Cardiac septum (tissue), 1 donor: ENCODE measurements around the gene GGCX. TPM values are rescaled to one million over a fixed set of nuclear protein-coding genes. Genes with fewer than 3 reads are reported as not detected.
A peak's percentile ranks its signal among the peaks of the same experiment; 100 is the strongest.

ENCODE experiments used
- DNase-seq: peaks from one replicate; pipeline ENCODE4 v3.0.0-alpha.2; 2020; ENCODE audit warnings: low spot score
- intact Hi-C: fragments of 100-400 bp; cut with DNase I; formaldehyde crosslinking; loops from one replicate; pipeline ENCODE4 v1.14.0; 2022
- total RNA-seq: library from RNA; stranded (reverse); fragmentation: NEBNext Ultra II Directional; extraction: Animal tissue kit (Norgen Biotek cat#: 25700); gene quantifications from one replicate; pipeline ENCODE4 v1.2.1, GENCODE V29; 2021
- donor health status: DM: no; HTN: no; CAD: no.

Gene GGCX
- total RNA-seq, 1 donor from 2014 or later = 23.3 TPM

DNA sequence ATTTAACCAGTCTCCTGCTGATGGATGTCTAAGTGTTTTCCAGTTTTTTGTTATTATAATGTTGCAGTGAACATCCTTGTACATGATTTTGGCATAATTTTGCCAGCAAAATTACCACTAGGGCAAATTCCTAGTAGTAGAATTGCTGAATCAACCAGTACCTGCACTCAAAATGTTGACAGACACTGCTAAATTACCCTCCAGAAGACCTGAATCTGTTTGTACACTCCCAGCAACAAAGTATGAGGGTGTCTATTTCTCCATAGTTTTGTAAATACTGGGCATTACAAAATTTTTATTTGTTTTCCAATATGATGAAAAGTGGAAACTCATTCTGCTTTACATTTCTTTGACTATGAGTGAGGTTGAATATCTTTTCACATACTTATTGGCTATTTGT is 33.5 kb downstream of the GGCX start:
- intact Hi-C loops = no loop called here
- DNase-seq = no peak

DNA sequence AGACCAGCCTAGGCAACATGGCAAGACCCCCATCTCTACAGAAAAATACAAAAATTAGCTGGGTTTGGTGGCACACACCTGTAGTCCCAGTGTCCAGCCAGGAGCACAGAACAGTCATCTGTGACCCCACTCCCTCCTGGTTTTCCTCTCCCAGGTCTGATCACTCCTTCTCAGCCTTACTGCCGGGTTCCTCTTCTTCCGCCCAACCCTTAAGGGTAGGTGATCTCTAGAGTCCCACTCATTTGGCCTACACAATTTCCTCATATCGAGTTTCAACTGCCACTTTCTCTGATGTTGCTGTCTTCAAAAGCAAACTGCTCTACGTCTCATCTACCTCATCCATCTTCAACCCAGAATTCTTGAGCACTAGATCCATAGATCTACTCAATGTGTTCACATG is 35.7 kb downstream of the GGCX start:
- intact Hi-C loops = no loop called here

DNA sequence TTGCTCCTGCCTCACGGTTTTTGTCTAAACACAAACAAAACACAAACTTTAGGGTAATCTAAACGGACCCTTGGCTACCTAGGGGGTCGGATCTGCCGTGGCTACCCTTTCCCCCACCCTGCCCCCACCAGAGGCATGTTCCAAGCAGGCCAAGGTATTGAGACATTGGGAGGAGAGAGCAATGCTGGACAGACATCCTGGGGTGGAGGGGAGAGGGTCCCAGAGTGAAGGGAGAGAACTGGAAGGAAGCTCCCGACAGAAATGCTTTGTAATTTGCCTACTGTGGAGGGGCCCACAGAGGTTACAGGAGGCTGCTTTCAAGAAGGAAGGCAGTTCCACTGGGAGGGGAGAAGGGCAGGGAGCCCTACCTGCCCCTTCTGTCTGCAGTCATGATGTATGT is 36.3 kb downstream of the GGCX start:
- intact Hi-C loops = no loop called here
- no peak for DNase-seq

More for the DNA sequence above, 35.7 kb downstream of the GGCX start:
- no peak for DNase-seq

DNA sequence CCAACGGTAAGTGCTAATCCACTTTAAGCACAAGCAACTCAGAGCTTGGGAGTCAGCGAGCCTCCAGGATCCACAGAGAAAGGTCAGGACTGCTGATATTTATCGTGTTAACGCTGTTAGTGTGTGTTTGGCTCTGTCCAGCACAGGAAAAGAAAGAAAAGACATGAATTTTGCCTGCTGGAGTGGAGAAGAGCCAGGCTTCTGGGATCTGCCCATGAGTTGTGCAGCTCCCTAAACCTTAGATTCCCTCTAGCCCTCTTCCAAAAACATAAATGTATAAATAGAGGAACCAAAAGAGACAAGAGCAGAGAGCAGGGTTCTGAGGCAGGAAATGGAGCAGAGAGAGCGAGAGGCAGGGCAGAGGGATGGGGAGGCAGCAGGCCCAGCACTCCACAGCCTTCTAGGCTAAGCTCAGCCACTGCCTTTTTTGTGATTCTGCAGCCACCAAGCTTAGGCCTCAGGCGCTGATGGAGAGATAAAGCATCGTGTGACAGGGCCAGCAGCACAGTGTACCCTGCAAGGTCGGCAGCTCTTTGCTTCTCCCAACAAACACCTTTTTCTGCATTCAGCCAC is 36.9 kb downstream of the GGCX start:
- DNase-seq = no peak
- intact Hi-C loops = no loop called here

DNA sequence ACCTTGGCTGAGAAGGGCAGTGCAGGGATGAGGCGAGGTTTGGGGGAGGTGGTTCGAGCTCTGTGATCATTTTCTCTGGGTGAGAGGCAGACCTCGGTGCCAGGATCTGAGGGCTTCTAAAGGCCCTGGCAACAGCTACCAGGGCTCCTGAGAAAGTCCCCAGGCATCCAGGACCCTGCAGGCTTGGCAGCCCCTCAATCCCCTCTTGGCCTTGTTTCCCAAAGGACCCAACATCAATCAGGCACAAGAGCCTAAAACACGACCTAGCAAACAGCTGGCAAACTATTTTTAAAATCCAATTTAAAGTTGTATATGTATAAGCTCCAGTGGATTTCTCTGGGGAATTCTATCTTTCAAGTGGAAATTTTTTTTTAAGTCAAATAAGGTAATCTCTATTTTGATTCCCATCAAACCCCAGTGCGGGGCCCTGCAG is 37.4 kb downstream of the GGCX start:
- intact Hi-C loops = no loop called here

DNA sequence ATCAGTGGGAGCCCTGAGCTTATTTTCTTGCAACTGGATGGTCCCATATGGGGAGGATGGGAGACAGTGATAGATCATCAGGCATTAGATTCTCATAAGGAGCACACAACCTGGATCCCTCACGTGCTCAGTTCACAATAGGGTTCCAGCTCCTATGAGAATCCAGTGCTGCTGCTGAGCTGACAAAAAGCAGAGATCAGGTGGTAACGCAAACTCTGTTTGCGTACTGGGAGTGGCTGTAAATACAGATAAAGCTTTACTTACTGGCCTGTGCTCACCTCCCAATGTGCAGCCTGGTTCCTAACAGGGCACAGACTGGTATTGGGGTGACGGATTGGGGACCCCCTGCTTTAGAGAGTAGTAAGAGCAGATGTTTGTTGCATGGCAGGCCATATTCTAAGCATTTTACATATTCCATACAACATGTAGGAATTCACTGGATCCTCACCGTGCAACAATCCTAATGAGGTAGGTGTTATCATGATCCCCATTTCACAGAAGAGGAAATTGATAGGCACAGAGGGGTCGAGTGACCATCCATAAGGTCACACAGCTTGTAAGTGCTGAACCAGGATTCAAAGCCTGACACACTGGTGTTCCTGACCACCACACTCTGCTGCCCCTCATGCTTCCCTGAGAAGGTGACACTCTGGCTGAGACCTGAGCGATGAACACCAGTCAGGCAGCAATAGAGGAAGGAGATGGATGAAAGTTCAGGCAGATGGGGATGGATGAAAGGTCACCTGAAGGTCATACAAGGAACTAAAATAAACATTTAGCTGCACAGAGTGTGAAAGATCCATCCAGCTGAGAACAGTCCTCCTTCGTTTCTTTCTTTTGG is 38.0 kb downstream of the GGCX start:
- intact Hi-C loops = no loop called here
- DNase-seq = peak; percentile 50

More for the DNA sequence above, 37.4 kb downstream of the GGCX start:
- no peak for DNase-seq

DNA sequence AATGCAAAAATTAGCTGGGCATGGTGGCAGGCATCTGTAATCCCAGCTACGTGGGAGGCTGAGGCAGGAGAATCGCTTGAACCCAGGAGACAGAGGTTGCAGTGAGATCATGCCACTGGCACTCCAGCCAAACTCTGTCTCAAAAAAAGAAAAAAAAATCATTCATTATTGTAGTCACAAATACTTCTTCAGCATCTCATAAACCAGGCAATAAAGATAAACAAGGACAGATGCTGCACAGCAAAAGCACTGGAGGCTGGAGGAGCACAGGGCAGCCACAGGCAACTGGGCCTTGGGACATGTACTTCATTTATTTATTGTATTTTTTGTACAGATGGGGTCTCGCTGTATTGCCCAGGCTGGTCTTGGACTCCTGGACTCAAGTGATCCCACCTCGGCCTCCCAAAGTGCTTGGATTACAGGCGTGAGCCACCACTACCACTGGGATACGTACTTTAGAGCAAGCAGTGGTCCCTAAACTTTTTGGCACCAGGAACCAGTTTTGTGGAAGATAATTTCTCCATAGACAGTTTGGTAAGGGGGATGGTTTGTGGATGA is 39.1 kb downstream of the GGCX start:
- DNase-seq = no peak
- intact Hi-C loops = no loop called here

DNA sequence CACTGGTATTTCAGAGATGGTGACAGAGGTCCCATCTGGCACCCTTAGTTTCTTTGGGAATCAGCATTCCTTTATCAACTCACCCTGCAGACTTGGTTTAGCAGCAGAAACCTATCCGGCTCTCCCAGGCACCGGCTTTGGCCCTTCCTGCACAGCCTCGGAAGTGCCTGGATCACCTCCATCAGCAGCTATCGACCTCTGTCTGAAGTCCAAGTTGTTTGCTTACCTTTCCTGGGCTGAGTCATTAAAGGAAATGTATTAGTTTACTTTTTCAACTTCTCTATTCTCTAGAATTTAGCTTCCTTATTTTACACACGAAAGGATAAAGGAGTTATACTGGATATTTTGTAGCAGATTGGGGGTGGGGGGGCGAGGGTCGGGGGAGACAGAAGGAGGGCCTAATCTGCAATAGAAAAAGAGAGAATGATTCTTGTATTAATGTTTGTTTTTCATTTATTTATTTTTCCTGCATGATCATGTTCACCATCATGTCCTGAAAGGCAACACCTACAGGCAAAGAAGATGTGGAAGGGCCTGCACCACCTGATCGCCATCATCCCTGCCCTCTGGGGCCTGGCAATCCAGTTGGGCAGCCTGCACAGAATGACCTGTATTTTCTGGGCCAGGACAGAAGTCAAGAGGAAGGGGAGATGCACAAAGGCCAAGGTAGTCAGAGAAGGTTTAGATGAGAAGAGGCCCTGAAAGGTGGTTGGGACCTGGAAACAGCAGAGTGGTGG is 44.5 kb downstream of the GGCX start:
- intact Hi-C loops = no loop called here
- peak; percentile 67 for DNase-seq

DNA sequence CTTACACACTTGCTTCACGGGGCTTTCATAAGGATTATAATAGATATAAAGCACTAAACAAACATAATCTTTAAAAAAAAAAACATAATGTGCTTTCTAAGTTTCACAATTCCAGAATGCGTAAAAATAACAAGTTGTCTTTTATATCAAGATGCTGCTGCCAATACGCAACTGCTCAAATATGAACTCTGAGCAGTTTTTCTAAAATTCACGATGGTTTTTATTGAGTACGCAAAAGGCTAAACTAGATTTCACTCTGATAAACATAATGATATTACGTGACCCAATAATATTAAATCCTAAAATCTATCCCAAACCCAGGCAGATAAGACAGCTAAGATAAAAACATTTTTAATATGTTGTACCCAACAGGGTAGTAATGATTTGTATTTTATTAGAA is 47.0 kb downstream of the GGCX start:
- DNase-seq = no peak
- intact Hi-C loops = no loop called here

DNA sequence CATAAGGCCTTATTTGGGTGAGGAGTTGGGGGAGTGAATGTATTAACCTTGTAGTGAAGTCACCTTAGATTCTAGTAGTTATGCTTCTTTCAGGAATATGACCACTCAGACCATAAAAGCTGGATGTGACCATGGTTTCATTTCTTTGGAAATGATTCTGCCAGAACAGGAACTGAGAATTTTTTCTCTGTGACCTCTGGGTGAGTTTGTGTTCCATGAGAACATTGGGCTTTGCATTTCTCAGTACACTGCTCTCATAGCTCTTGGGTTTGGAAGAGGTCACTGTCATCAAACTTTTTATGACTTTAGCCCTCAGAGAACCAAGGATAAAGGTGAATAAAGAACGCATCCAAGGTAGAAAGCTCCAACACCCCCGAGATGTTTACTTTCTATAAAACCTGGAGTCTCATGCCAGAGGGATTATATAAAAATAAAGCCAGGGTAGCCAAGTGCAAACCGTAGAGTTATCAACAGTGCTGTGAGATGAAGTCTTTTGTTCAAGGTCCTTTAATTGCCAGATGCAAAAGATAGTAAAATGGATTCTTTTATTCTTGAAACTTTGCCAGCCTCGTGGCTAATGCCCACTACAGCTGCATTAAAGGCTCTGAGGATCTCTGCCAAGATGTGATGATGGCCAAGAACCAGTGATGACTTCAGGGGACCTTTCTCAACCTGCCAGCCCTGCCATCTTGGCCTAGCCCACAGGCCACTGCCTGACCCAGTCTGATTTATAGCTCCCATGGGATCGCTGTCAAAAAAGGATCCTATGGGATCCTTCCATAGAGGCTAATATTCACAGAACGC is 50.1 kb downstream of the GGCX start:
- intact Hi-C loops = no loop called here

DNA sequence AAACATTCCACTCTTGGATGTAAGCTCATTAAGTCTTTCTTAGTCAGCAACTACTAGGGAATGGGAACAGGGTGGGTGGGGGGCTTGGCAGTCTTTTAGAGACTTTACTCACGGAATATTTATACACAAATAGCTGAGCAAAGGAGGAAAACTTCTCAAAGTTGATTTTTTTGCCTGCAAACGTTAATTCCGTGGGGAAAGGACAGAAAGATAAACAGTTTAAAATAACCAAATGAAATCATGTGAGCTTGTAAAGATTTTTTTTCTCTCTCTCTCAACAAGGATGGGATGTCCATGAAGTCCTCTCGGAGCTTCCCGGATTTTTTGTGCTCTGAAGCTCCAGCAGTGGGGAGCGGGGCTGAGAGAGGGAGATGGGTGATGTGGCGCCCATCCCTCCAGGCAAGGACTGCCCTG is 54.5 kb downstream of the GGCX start:
- intact Hi-C loops = loop anchor here (2.0 kb wide), 1 partner anchor 30 kb away; no protein-coding TSS in a partner anchor

More for the DNA sequence above, 50.1 kb downstream of the GGCX start:
- DNase-seq = peak; percentile 38

DNA sequence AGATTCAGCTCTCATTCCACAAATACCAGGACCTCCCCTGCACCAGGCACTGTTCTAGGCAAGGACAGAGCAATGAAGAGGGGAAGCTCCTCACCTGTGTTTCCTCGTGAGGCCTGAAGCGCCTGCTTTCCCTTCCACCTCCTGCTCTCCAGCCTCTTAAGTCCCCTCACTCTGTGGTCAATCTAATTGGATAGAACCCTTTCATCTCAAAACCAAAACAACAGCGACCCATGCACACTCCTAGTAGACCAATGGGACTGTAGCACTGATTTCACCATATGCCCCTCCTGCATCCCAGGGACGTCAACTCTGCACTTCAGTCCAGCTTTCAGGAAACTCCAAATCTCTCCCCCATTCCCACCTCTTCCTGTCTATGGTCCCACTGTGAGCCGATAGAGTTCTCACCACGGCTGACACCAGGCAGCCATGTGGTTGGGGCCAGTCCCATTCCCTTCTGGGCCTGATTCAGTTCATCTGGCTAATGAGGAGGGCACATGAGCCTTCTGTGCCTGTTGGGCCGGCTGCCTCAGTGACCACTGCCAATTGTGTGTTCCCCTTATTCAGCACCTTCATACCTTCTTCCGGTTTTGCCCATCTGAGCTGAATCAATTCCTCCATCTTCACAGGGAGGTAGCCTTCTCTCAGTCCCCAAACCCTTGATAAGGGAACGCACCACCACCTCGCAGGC is 55.6 kb downstream of the GGCX start:
- peak; percentile 56 for DNase-seq
- intact Hi-C loops = loop anchor here (2.0 kb wide), 1 partner anchor 31 kb away; no protein-coding TSS in a partner anchor

More for the DNA sequence above, 54.5 kb downstream of the GGCX start:
- DNase-seq = peak; percentile 47

DNA sequence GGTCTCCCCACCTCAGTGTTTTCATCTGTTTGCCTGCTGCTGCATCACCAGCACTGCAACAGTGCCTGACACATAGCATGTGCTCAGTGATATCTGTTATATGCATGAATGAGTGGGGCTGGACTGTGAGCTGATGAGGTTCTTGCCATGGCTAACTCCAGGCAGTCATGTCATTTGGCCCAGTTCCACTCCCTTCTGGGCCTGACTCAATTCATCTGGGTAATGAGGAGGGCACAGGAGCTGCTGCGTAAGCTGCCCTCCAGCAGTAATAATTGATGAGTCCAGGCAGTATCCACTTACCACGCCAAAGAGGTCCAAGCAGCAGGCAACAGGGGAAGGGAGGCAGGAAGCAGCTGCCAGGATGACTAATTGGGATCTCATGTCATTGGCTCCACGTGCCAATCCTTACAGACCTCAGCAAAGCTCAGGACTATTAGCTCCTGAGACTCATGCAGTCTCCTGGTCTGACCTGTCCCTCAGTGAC is 56.5 kb downstream of the GGCX start:
- no peak for DNase-seq
- intact Hi-C loops = no loop called here

DNA sequence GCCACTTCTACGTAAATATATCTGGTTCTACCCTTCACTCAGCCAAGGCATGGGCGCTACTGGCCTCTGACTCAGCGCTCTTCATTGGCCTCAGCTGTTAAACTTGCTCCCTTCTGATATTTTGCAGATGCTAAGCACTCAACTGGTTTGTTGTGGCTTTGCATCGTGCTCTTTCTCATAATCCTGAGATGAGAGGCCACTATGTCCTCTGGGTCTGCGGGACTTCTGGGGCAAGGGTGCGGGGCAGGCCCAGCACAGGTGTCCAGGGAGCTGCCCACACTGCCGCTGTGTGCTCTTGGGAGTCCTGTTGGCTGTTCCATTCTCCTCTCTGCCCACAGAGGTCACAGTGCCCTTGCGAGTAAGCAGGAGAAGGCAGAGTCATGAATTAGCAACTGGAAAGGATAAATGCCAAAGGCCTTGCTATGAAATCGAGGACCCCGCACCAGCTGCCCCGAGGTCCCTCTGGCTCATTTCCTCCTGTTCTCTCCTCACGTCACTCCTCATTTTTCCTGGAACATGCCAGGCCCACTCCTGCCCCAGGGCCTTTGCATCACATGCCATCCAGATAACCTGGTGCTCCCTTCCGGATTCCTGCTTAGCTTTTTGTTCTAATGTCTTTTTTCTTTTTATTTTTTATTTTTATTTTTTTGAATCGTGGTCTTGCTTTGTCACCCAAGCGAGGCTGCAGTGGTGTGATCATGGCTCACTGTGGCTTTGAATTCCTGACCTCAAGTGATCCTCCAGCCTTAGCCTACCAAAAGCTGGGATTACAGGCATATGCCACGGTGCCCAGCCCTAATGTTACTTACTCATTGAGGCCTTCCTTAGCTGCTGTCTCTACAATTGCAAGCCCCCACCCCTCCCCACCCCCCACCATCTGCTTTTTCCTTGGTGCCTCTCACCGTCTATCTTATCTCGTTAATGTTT is 57.2 kb downstream of the GGCX start:
- intact Hi-C loops = no loop called here
- DNase-seq = no peak

DNA sequence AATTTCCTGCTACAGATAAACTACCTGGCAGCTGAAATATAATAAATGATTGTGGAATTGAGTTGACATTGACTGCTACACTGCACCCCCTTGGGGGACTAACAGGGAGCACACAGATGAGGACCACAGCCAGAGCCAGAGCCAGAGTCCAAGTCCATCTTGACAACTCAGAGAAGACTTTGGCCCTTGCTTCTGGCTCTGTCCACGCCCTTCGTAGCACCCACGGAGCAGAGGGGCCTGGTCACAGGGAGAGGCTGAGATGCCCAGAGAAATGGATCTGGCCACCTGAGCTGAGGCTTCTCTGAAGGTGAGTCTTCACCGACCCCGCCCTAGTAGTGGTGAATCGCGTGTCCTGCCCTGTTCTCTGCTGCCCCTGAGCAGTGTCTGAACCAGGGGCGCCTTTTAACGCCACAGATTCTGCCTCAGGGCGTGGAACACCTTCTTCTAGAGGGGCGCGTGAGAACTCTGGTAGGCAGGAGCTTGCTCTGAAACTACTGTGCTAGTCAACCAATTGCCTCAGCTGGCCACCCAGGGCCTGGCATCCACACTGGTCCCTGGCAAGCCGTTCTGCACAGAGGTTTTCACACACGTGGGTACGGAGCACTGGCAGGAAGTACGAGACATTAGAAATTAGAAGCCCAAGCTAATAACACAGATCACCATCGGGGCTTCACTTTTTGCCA is 58.0 kb downstream of the GGCX start:
- DNase-seq = no peak
- intact Hi-C loops = no loop called here

DNA sequence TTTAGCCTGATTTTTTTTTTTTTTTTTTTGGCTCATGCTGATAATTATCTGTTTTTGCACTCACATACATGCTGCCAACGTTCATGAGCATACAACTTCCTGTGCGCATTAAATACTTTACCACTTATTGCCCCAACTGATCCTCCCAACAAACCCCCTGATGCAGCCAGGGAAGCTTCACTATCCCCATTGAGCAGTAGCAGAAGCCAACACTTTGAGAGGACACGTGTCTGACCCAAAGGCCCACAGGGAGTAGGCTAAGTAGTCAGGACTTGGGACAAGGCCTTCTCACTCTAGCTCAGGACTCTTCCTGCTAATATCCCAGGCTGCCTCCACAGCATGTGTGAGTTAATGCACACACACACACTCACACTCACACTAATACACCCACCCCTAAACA is 58.6 kb downstream of the GGCX start:
- intact Hi-C loops = no loop called here
- DNase-seq = no peak

DNA sequence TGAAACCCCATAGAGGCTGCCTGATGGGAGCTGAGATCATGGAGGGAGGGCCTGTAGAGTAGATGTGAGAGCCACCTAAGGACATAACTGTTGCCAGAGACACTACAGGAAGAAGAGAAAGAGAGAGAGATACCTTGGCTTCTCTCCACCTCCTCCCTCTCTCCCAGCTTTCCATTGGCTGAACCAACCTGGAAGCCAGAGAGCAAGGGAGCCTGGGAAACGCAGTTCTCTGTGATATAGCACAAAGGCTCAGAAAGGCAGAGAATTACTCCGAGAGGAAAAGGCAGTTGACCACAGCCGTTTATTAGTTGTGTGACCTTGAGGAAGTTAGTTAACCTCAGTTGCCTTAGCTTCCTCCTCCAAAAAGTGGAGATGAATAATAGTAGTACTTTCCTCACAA is 60.0 kb downstream of the GGCX start:
- peak; percentile 70 for DNase-seq

More for the DNA sequence above, 60.0 kb downstream of the GGCX start:
- intact Hi-C loops = no loop called here
